AG04450 (cell line): ENCODE measurements around the gene TEC. TPM values are rescaled to one million over a fixed set of nuclear protein-coding genes. Genes with fewer than 3 reads are reported as not detected.

Source experiments
- CTCF ChIA-PET: fragments of 300-600, 350-600 bp; formaldehyde crosslinking; extraction: SDS; loops from one replicate; lab custom pipeline; 2022; ENCODE audit warnings: antibody characterized with exemption, inconsistent platforms; lab: Charles Lee
- POLR2A ChIA-PET: fragments of 350-600 bp; formaldehyde crosslinking; extraction: SDS; loops from one replicate; lab custom pipeline; 2021; ENCODE audit warnings: antibody characterized with exemption, inconsistent platforms; lab: Yijun Ruan, JAX
- DNase-seq: peaks from one replicate; pipeline ENCODE4 v3.0.0-alpha.2; 2011; ENCODE audit warnings: low read depth, low spot score
- H3K27ac ChIP-seq: one replicate; pipeline ENCODE4 v1.5.1; 2012; ENCODE audit warnings: low read depth, low read length, control low read depth
- H3K27me3 ChIP-seq: one replicate; pipeline ENCODE4 v1.6.0; 2012; ENCODE audit warnings: low read length; ENCODE audit not compliant: control insufficient read depth, insufficient read depth
- H3K4me3 ChIP-seq: 2 replicates; pipeline ENCODE4 v1.5.1; 2011; ENCODE audit warnings: mild to moderate bottlenecking, low read depth, low read length, control low read depth
- H3K9me3 ChIP-seq: 2 replicates; pipeline ENCODE4 v1.5.1; 2012; ENCODE audit warnings: low read length; ENCODE audit not compliant: control insufficient read depth, insufficient read depth
- CTCF ChIP-seq: IDR thresholded peaks from 2 replicates; pipeline ENCODE4 v1.5.1; 2011; ENCODE audit warnings: low read depth, low read length, control low read depth, inconsistent platforms
- polyA plus RNA-seq: library from polyadenylated mRNA; depleted of rRNA; stranded (reverse); fragments of >200 nt; gene quantifications from 2 replicates; pipeline ENCODE4 v1.2.3, GENCODE V29; 2011

The TEC gene
- polyA plus RNA-seq, 1 experiment, result 0.21 TPM

DNA sequence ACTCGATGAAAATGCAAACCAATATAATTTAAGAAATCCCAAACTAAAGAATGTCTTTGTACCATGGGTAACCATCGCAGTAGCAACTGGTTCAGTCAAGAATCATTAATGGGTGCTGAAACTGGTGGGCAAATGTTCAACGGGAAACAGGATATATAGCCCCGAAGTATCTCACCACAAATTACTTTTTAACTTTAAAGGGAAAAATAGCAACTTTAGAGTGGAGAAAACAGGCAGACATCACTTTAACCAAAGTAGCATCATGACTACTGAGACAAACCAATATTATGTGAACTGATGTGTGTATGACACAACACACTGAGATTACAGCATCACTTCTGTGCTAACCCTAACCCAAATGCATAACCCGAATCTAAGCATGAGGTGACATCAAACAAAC, 37.9 kb upstream of the TEC start:
- ChIA-PET CTCF (interaction anchor here (1.3 kb wide), 1 partner anchor 17 kb away, joined by 6 read pairs; no protein-coding TSS in a partner anchor), POLR2A (no interaction called here)
- no peak for TF ChIP-seq CTCF
- DNase-seq, result no peak
- no peaks in the 10 kb centered on the region for H3K9me3 ChIP-seq
- no peak overlapping the region for H3K27ac ChIP-seq
- no peak overlapping the region for H3K4me3 ChIP-seq
- H3K27me3 ChIP-seq, result no peaks in the 10 kb centered on the region

DNA sequence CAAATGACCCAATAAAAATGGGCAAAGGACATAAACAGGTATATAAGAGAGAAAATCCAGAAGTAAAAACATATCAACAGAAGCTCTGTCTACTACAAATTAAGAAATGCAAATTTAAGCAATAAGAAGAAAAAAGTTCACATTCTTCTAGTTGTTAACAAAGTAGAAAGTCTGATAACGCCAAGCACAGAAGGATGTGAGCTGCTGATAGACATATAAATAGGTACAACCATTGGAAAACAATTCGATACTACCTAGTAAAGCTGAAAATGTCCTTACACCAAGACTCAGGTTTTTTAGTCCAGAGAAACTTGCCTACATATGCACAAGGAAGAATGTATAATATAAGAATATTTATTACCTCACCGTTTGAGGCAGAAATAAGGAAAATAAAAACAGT, 35.9 kb upstream of the TEC start:
- no peaks in the 10 kb centered on the region for H3K9me3 ChIP-seq
- TF ChIP-seq CTCF, result no peak
- H3K4me3 ChIP-seq, result no peak overlapping the region
- no peak for DNase-seq
- H3K27ac ChIP-seq, result no peak overlapping the region
- ChIA-PET POLR2A (no interaction called here), CTCF (interaction anchor here (1.1 kb wide), 1 partner anchor 14 kb away, joined by 3 read pairs; no protein-coding TSS in a partner anchor)
- H3K27me3 ChIP-seq, result no peaks in the 10 kb centered on the region

DNA sequence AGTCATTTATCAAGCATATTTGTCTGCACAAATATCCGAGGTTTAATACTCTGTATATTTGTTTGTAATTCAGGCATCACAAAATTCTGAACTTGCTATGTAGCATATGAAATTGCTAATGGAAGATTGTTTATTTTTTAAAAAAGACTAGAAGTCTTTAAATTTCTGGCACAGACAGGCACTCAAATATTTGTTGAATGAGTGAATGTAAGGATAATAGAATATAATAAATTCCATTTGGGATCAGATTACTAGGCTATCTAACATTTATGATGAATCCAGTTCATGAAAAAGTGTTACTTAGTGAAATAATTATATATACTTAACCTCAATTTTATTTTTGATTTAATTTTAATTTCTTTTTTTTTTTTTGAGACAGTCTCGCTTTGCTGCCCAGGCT, 30.4 kb upstream of the TEC start:
- no peak for DNase-seq
- POLR2A ChIA-PET, result no interaction called here
- H3K9me3 ChIP-seq, result no peaks in the 10 kb centered on the region
- no peak overlapping the region for H3K4me3 ChIP-seq
- no peak for TF ChIP-seq CTCF
- CTCF ChIA-PET, result interaction anchor here (0.7 kb wide), 1 partner anchor 55 kb away, joined by 4 read pairs; no protein-coding TSS in a partner anchor
- no peaks in the 10 kb centered on the region for H3K27me3 ChIP-seq
- H3K27ac ChIP-seq, result no peak overlapping the region

- H3K9me3 ChIP-seq, result no peaks in the 10 kb centered on the region
- peaks cover under 1% of the 10 kb centered on the region for H3K27me3 ChIP-seq
- no peak overlapping the region for H3K27ac ChIP-seq
- DNase-seq, result no peak
- POLR2A ChIA-PET, result no interaction called here
- H3K4me3 ChIP-seq, result no peak overlapping the region
- CTCF ChIA-PET, result no interaction called here
- no peak for TF ChIP-seq CTCF
Measured at GRCh38 chr4:48299560-48299959, 29.9 kb upstream of the TEC start.

GRCh38 chr4:48297256-48297846, 27.7 kb upstream of the TEC start:
- Histone ChIP-seq H3K27me3 (peaks cover 4% of the 10 kb centered on the region), H3K9me3 (no peaks in the 10 kb centered on the region; the same call in 1 of the 2 replicates), H3K4me3 (no peak overlapping the region), H3K27ac (no peak overlapping the region)
- POLR2A ChIA-PET, result no interaction called here
- CTCF ChIA-PET, result no interaction called here
- no peak for DNase-seq
- no peak for TF ChIP-seq CTCF
